CD4-positive, alpha-beta memory T cell (primary cell): ENCODE results near the gene EXOC7. TPM values are rescaled to one million over a fixed set of nuclear protein-coding genes. Genes with fewer than 3 reads are reported as not detected.
A peak's percentile ranks its signal among the peaks of the same experiment; 100 is the strongest.
"Not testable (repeated sequence)": the region's sequence is repeated elsewhere in the genome, so short reads cannot be mapped to it uniquely, and the experiment has no call there.

Experiments
- CTCF ChIA-PET: fragments of 350-600 bp; sonication (Branson Sonifier 250); formaldehyde crosslinking; loops from one replicate; lab custom pipeline; 2021; ENCODE audit warnings: inconsistent platforms; ENCODE audit not compliant: partially characterized antibody; lab: Charles Lee
- POLR2A ChIA-PET: fragments of 350-600 bp; sonication (Branson Sonifier 250); formaldehyde crosslinking; loops from one replicate; lab custom pipeline; 2021; ENCODE audit not compliant: partially characterized antibody; lab: Charles Lee
- DNase-seq, 5 donors: peaks; one replicate each; pipeline versions ENCODE4 v3.0.0 to v3.0.0-alpha.2; 2020 to 2022; ENCODE audit warnings: mixed read lengths in 1 of 5
- H3K27ac ChIP-seq: one replicate; pipeline ENCODE4 v1.7.0; 2013; ENCODE audit warnings: low read depth, low read length
- H3K27me3 ChIP-seq: 2 replicates; pipeline ENCODE4 v1.7.0; 2013; ENCODE audit warnings: mild to moderate bottlenecking, low read length, moderate library complexity; ENCODE audit not compliant: insufficient read depth
- H3K36me3 ChIP-seq: 2 replicates; pipeline ENCODE4 v1.7.0; 2013; ENCODE audit warnings: mild to moderate bottlenecking, low read length, moderate library complexity; ENCODE audit not compliant: insufficient read depth
- H3K4me1 ChIP-seq: 2 replicates; pipeline ENCODE4 v1.7.0; 2013; ENCODE audit warnings: mild to moderate bottlenecking, low read length, moderate library complexity; ENCODE audit not compliant: insufficient read depth
- H3K4me3 ChIP-seq, 2 donors: one replicate each; pipeline ENCODE4 v1.7.0; 2013; ENCODE audit warnings: low read length in 2 of 2, mild to moderate bottlenecking in 1 of 2
- H3K9me3 ChIP-seq, 2 donors: one replicate each; pipeline ENCODE4 v1.7.0; 2013; ENCODE audit warnings: low read length in 2 of 2, control low read depth in 1 of 2; ENCODE audit not compliant: control insufficient read depth in 1 of 2
- H3K27ac Mint-ChIP-seq, 7 donors: one replicate each; pipeline ENCODE4 v1.8.0; 2020 to 2021; ENCODE audit warnings: mixed read lengths in 7 of 7, mild to moderate bottlenecking in 6 of 7, inconsistent platforms in 3 of 7, moderate library complexity in 3 of 7
- H3K27me3 Mint-ChIP-seq, 2 donors: one replicate each; pipeline ENCODE4 v1.8.0; 2020 to 2021; ENCODE audit warnings: mixed read lengths in 2 of 2
- H3K36me3 Mint-ChIP-seq, 2 donors: one replicate each; pipeline ENCODE4 v1.8.0; 2020 to 2021; ENCODE audit warnings: mixed read lengths in 2 of 2, inconsistent platforms in 1 of 2, mild to moderate bottlenecking in 1 of 2
- H3K4me1 Mint-ChIP-seq, 4 donors: one replicate each; pipeline ENCODE4 v1.8.0; 2020 to 2021; ENCODE audit warnings: mixed read lengths in 4 of 4, mild to moderate bottlenecking in 1 of 4
- H3K4me3 Mint-ChIP-seq, 8 donors: one replicate each; pipeline ENCODE4 v1.8.0; 2020 to 2021; ENCODE audit warnings: mixed read lengths in 8 of 8, mild to moderate bottlenecking in 7 of 8, moderate library complexity in 6 of 8, inconsistent platforms in 3 of 8
- H3K9me3 Mint-ChIP-seq, 8 donors: one replicate each; pipeline ENCODE4 v1.8.0; 2020 to 2021; ENCODE audit warnings: mixed read lengths in 8 of 8, mild to moderate bottlenecking in 5 of 8, inconsistent platforms in 3 of 8, moderate library complexity in 1 of 8
- intact Hi-C: fragments of 100-400 bp; cut with micrococcal nuclease; formaldehyde crosslinking; loops from one replicate; pipeline ENCODE4 v1.15.1; 2023
- polyA plus RNA-seq, 2 donors: library from polyadenylated mRNA; unstranded; fragments of 300-500 nt; fragmentation: Illumina TruSeq; gene quantifications; one replicate each; pipeline ENCODE4 v1.2.3, GENCODE V29; 2021
- total RNA-seq, 2 experiments: library from RNA; stranded (reverse); gene quantifications; one replicate each; pipeline ENCODE4 v1.2.3, GENCODE V29; 2021

The EXOC7 gene
- total and polyA plus RNA-seq, 4 experiments from 2014 or later, result 36.2 to 184 (median 125) TPM

GRCh38 chr17:76071531-76072147, 31.9 kb downstream of the EXOC7 start:
- peaks cover 26 to 56% (median 43%) of the 10 kb centered on the region in 4 donors for H3K4me1 Mint-ChIP-seq
- peaks cover 0 to 29% of the 10 kb centered on the region in 2 donors for H3K36me3 Mint-ChIP-seq
- H3K9me3 Mint-ChIP-seq, result no peaks in the 10 kb centered on the region
- POLR2A ChIA-PET, result interaction anchor here (0.6 to 1.8 kb wide), 8 partner anchors 8 to 282 kb away, joined by 3 to 7 read pairs (median 4); partner anchors contain the start of genes EXOC7, FOXJ1 and PRPSAP1
- peaks cover 50% of the 10 kb centered on the region for H3K4me1 ChIP-seq
- CTCF ChIA-PET, result interaction anchor here (0.9 to 2.1 kb wide), 3 partner anchors 11 to 208 kb away, joined by 3 to 5 read pairs (median 3); no protein-coding TSS in a partner anchor
- H3K27me3 Mint-ChIP-seq, result peaks cover 14 to 18% of the 10 kb centered on the region in 2 donors
- no peaks in the 10 kb centered on the region for H3K9me3 ChIP-seq
- H3K27ac Mint-ChIP-seq, result peak overlapping the region; percentile 89 to 98 (median 97)
- H3K4me3 Mint-ChIP-seq, result peak overlapping the region; percentile 95 to 98 (median 97)
- H3K27ac ChIP-seq, result peak overlapping the region; percentile 86
- intact Hi-C loops, result loop anchor here (1.0 to 2.0 kb wide), 3 partner anchors 32 to 282 kb away; partner anchors contain the start of genes EXOC7 and PRPSAP1
- peak overlapping the region; percentile 81 to 97 for H3K4me3 ChIP-seq
- peaks cover 19% of the 10 kb centered on the region for H3K27me3 ChIP-seq
- DNase-seq, result peak in 3 of 5 donors; percentile 14 to 29 (median 17)
- H3K36me3 ChIP-seq, result peaks cover 17% of the 10 kb centered on the region

- Mint-ChIP-seq H3K9me3 (no peaks in the 10 kb centered on the region), H3K36me3 (peaks cover 33 to 63% of the 10 kb centered on the region in 2 donors), H3K4me3 (peak overlapping the region in 2 of 8 donors; percentile 1 to 35), H3K27ac (peak overlapping the region in 6 of 7 donors; percentile 5 to 90 (median 76)), H3K4me1 (peaks cover 23 to 43% (median 30%) of the 10 kb centered on the region in 4 donors), H3K27me3 (no peaks in the 10 kb centered on the region)
- H3K27me3 ChIP-seq, result no peaks in the 10 kb centered on the region
- DNase-seq, result no peak
- intact Hi-C loops, result loop anchor here (2.0 kb wide), 1 partner anchor 17 kb away; no protein-coding TSS in a partner anchor
- no peaks in the 10 kb centered on the region for H3K9me3 ChIP-seq
- ChIA-PET CTCF (interaction anchor here (1.2 to 4.7 kb wide), 3 partner anchors 15 to 213 kb away, joined by 3 to 25 read pairs (median 10); no protein-coding TSS in a partner anchor), POLR2A (interaction anchor here (1.1 kb wide), 1 partner anchor 14 kb away, joined by 3 read pairs; no protein-coding TSS in a partner anchor)
- peaks cover 25% of the 10 kb centered on the region for H3K4me1 ChIP-seq
- no peak overlapping the region for H3K27ac ChIP-seq
- peaks cover 59% of the 10 kb centered on the region for H3K36me3 ChIP-seq
- no peak overlapping the region for H3K4me3 ChIP-seq
These were observed 37.8 kb downstream of the EXOC7 start for GRCh38 chr17:76065775-76066174.

GRCh38 chr17:76063875-76064546, 39.6 kb downstream of the EXOC7 start:
- intact Hi-C loops, result loop anchor here (2.0 kb wide), 1 partner anchor 15 kb away; no protein-coding TSS in a partner anchor
- Mint-ChIP-seq H3K4me1 (peaks cover 18 to 34% (median 22%) of the 10 kb centered on the region in 4 donors), H3K9me3 (no peaks in the 10 kb centered on the region), H3K27me3 (no peaks in the 10 kb centered on the region), H3K27ac (peak overlapping the region; percentile 92 to 98 (median 97)), H3K36me3 (peaks cover 40 to 69% of the 10 kb centered on the region in 2 donors), H3K4me3 (peak overlapping the region; percentile 69 to 92 (median 74))
- Histone ChIP-seq H3K36me3 (peaks cover 71% of the 10 kb centered on the region), H3K27ac (peak overlapping the region; percentile 47), H3K27me3 (no peaks in the 10 kb centered on the region), H3K4me3 (no peak overlapping the region), H3K4me1 (peaks cover 16% of the 10 kb centered on the region), H3K9me3 (no peaks in the 10 kb centered on the region)
- POLR2A ChIA-PET, result interaction anchor here (0.6 to 2.1 kb wide), 11 partner anchors 8 to 211 kb away, joined by 3 to 7 read pairs (median 4); partner anchors contain the start of genes EXOC7, SRP68 and ZACN
- peak; percentile 50 to 78 (median 61) for DNase-seq
- CTCF ChIA-PET, result interaction anchor here (0.6 to 4.7 kb wide), 16 partner anchors 11 to 1574 kb away, joined by 3 to 25 read pairs (median 3); partner anchors contain the start of gene EXOC7

GRCh38 chr17:76058264-76058663, 45.3 kb downstream of the EXOC7 start:
- Mint-ChIP-seq H3K27ac (peak overlapping the region in 1 of 7 donors; percentile 15), H3K36me3 (peaks cover 52 to 60% of the 10 kb centered on the region in 2 donors)
- H3K4me1 Mint-ChIP-seq, H3K4me3 Mint-ChIP-seq, H3K9me3 Mint-ChIP-seq, intact Hi-C loops, H3K27me3 ChIP-seq, DNase-seq, H3K27ac ChIP-seq, H3K4me1 ChIP-seq, H3K4me3 ChIP-seq, H3K27me3 Mint-ChIP-seq, H3K9me3 ChIP-seq: not testable (repeated sequence)
- peaks cover 71% of the 10 kb centered on the region for H3K36me3 ChIP-seq
- ChIA-PET POLR2A (interaction anchor here (1.1 kb wide), 1 partner anchor 14 kb away, joined by 4 read pairs; the partner anchor contains the start of gene SRP68), CTCF (interaction anchor here (1.1 to 4.1 kb wide), 2 partner anchors 44 to 244 kb away, joined by 3 to 19 read pairs; no protein-coding TSS in a partner anchor)

GRCh38 chr17:76056882-76057281, 46.7 kb downstream of the EXOC7 start:
- no peak overlapping the region for H3K27ac ChIP-seq
- H3K9me3 ChIP-seq, result no peaks in the 10 kb centered on the region
- intact Hi-C loops, result no loop called here
- Mint-ChIP-seq H3K9me3 (no peaks in the 10 kb centered on the region), H3K27ac (peak overlapping the region in 2 of 7 donors; percentile 58 to 72), H3K4me1 (peaks cover 0 to 7% (median 4%) of the 10 kb centered on the region in 4 donors), H3K36me3 (peaks cover 46 to 61% of the 10 kb centered on the region in 2 donors), H3K4me3 (no peak overlapping the region), H3K27me3 (no peaks in the 10 kb centered on the region)
- POLR2A ChIA-PET, result no interaction called here
- CTCF ChIA-PET, result interaction anchor here (1.5 to 4.1 kb wide), 3 partner anchors 43 to 223 kb away, joined by 3 to 19 read pairs (median 4); partner anchors contain the start of gene MRPL38
- no peak for DNase-seq
- peaks cover 67% of the 10 kb centered on the region for H3K36me3 ChIP-seq
- H3K27me3 ChIP-seq, result no peaks in the 10 kb centered on the region
- no peaks in the 10 kb centered on the region for H3K4me1 ChIP-seq
- no peak overlapping the region for H3K4me3 ChIP-seq

GRCh38 chr17:76054112-76054476, 49.5 kb downstream of the EXOC7 start:
- DNase-seq, result no peak
- H3K4me1 ChIP-seq, result peaks cover 3% of the 10 kb centered on the region
- peak overlapping the region in 3 of 7 donors; percentile 39 to 53 (median 52) for H3K27ac Mint-ChIP-seq
- no peak overlapping the region for H3K4me3 Mint-ChIP-seq
- peaks cover 53 to 68% of the 10 kb centered on the region in 2 donors for H3K36me3 Mint-ChIP-seq
- H3K27ac ChIP-seq, result no peak overlapping the region
- no peak overlapping the region for H3K4me3 ChIP-seq
- ChIA-PET POLR2A (interaction anchor here (0.9 to 2.7 kb wide), 3 partner anchors 10 to 213 kb away, joined by 3 to 7 read pairs (median 3); no protein-coding TSS in a partner anchor), CTCF (interaction anchor here (2.2 kb wide), 1 partner anchor 40 kb away, joined by 12 read pairs; no protein-coding TSS in a partner anchor)
- H3K36me3 ChIP-seq, result peaks cover 72% of the 10 kb centered on the region
- H3K27me3 ChIP-seq, result no peaks in the 10 kb centered on the region
- intact Hi-C loops, result no loop called here
- no peaks in the 10 kb centered on the region for H3K9me3 Mint-ChIP-seq
- no peaks in the 10 kb centered on the region for H3K9me3 ChIP-seq
- peaks cover 8 to 19% (median 15%) of the 10 kb centered on the region in 4 donors for H3K4me1 Mint-ChIP-seq
- H3K27me3 Mint-ChIP-seq, result no peaks in the 10 kb centered on the region
